ENCODE measurements around the gene UBQLN2. TPM values are rescaled to one million over a fixed set of nuclear protein-coding genes. Genes with fewer than 3 reads are reported as not detected.

UBQLN2 gene
- total and polyA plus RNA-seq, 2 of the 8 experiments (the other 6 are each of a cell fraction or from before 2014, with no cell fraction given), result 21.0 to 35.3 TPM

GRCh38 chrX:56563231-56564161, at the start of gene UBQLN2 (continued):
- no peak for TF ChIP-seq HDAC6 (IDR thresholded peaks at IDR 0.05; ENCODE audit: low read depth, low read length)
- peak; percentile 72 for TF ChIP-seq YY1 (IDR thresholded peaks at IDR 0.05; ENCODE audit: low read depth, low read length)
- TF ChIP-seq CHD7 (IDR thresholded peaks at IDR 0.05; ENCODE audit: insufficient replicate concordance, low read length), result no peak

All from H1 (cell line).